Brain pericyte (primary cell): ENCODE measurements around the gene RYR3.

Source experiments
- DNase-seq: peaks from one replicate; pipeline ENCODE4 v3.0.0-alpha.2; 2012; ENCODE audit warnings: low read depth, low spot score

The RYR3 gene

DNA sequence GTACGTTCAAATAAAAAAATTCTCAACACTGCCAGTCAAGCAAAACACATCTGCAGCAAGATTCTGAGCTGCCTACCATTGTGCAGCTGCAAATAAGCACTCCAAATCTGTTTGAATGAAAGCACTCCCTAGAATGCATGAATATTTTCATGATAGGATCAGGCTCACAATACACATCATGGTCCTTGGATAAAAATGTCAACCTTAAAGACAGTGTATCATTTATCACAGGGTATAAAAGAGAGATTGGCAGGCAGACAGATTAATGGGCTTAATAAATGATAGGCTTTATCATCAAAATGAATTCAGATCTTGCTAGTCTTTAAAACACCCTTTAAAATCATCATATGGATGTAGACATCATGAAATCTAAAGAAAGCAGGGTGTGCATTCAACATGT is 9.2 kb downstream of the RYR3 start:
- DNase-seq: no peak

- no peak for DNase-seq
Measured at GRCh38 chr15:33322091-33322490, 11.3 kb downstream of the RYR3 start.

DNA sequence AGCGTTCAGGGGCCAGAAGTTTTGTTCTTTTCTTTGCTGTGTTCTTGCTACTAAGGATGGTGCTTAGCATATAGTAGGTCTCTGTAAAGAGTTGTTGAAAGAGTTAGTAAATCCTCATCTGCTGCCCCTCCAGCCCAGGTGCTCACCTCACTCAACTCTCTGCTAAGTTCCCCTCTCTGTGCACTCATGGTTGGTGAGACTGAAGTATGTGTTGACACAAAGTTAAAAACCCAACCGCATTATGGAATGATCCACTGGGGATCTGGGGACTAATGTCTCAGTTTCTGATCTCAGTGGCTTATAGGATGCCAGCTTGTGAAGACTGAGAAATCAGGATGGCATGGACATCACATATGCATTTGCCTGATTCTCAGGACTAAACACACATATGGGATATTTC is 13.8 kb downstream of the RYR3 start:
- no peak for DNase-seq

- no peak for DNase-seq
Measured at GRCh38 chr15:33326908-33327307, 16.1 kb downstream of the RYR3 start.

DNA sequence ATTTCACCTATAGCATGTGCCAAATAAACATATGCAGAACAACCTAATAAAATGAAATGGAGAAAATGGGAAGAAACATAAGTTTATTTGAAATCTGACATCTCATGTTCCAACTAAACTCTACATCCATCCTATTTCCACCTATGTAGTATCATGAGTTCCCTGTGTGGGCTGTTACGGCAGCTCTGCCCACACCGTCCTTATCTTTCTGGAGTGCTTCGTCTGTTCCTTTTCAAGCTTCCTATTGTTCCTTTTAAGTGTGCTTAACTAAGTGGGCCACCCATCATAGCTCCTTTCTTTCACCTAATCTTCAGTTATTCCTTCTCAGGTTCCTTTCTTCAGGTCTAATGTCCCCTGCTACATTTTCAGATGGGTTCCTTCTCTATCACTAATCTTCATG is 17.3 kb downstream of the RYR3 start:
- DNase-seq: no peak

GRCh38 chr15:33329457-33329856 is 18.7 kb downstream of the RYR3 start:
- DNase-seq: no peak

GRCh38 chr15:33330931-33331330 is 20.2 kb downstream of the RYR3 start:
- DNase-seq: no peak

DNA sequence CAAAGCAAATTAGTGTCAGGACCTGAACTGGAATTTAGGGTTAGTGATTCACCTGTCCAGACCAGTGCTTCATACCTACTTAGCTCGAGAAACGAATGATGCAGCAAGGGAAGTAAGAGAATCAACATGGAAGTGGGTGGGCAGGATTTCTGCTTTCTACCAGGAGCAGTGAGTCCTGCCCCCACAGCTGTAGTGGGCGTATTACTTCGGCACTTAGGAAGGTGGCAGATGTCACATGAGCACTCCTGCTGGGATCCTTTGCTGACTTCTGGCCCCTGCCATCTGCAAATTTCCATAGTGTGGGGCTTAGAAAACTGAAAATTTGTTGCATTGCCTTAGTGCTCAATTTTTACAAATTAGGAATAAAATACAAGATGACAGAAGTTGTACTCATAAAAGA is 31.2 kb downstream of the RYR3 start:
- DNase-seq: no peak

GRCh38 chr15:33343275-33343674 is 32.5 kb downstream of the RYR3 start:
- DNase-seq: no peak

DNA sequence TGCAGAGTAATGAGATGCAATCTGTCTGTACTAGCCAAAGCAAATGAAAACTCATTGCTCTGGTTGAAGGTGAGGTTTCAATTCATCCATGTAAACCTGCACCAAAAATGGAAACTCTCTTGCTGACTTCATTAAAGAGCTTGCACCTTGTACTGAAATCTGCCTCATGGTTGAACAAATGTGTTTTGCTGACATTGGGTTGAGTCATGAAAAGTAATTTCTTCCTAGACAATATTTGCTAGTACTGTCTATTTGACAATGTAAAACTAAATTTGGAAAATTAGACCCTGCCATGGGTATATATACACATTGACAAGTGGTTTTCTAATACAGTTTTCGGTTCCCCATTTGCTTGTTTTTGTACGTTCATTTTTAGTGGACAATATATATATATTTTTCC is 33.3 kb downstream of the RYR3 start:
- DNase-seq: no peak

DNA sequence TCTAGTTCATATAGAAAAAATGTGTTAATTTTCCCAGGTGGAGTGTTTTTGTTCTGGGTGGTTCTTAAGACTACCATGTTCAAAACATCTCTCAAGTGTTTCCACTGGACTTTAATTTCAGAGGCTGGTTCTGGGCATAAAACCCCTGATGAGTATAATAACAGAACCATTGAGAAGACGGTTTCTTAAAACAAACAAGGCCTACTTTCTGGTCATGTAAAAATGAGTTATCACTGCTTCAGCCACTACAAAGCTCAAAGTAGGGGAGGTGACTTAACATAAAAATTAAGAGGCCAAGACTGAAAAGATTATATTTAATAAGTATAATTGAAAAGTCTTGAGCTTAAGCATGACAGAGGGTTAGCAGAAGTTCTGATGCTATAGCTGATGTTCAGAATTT is 33.8 kb downstream of the RYR3 start:
- DNase-seq: no peak

DNA sequence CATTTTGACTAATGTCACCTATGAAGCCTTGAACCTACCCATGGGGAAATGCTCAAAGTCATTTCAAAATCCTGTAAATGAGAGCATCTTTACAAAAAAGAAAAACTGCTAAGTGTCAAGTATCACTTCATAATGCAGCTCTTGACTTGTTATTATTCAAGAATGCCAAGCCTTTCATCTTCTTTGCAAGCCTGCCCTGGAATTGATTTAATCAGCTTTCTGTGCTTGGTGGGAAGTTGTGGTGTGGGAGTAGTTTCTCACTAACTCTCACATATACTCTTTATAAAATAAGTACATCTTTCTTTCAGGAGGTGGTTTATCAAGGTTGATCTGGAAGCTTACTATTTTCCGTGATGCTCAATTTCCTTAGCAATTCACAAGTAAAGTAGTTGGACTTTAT is 43.6 kb downstream of the RYR3 start:
- DNase-seq: no peak

GRCh38 chr15:33357845-33358244 is 47.1 kb downstream of the RYR3 start:
- no peak for DNase-seq

DNA sequence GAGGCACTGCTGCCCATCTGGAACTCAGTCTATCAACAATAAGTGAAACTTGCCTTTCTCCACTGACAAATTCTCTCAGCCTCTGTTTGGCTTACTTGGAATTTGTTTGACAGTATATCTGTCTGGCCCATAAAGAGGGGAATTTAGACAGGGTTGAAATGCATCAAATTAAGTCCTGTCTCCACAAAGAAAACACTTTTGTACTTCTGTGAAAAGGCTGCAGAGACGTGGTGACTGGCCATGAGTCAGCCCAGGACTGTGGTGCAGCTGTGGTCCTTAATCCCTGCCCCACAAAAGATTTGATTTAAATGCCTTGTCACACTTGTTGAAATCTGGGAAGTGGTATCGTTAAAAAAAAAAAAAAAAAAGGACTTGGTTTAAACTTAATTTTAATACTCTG is 47.5 kb downstream of the RYR3 start:
- DNase-seq: no peak

GRCh38 chr15:33360886-33361285 is 50.1 kb downstream of the RYR3 start:
- DNase-seq: no peak

DNA sequence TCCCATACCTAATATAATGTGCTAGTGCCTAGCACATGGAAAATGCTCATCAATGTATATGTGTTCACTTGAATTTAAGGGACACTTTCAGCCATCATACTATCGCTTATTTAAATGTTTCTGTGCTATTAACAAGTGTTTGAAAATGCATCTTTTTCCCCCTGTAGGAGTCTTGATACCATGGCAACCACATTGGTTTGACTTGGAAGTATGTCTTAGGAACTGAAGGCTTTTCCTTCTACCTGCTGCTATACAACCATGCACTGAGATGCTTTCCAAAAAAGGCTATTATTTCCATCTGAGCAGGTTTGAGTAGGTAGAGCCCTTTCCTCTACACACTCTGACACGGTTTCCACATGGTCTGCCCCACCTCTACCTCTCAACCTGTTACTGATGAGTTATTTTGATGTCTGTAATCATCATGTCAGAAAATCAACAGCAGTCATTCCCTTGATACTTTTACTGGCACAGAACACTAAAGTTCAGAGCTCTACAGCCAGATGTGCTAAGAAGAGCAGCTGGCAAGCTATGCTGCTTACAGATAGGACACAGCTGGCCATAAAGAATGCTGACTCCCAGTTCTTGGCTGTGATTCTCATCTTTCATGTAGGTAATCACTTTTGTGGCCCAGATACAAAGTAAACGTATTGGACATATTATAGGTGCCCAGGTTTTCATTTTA is 59.3 kb downstream of the RYR3 start:
- DNase-seq: no peak

- DNase-seq: no peak
Measured at GRCh38 chr15:33370623-33371020, 59.9 kb downstream of the RYR3 start.

GRCh38 chr15:33371159-33371558 is 60.4 kb downstream of the RYR3 start:
- DNase-seq: no peak

DNA sequence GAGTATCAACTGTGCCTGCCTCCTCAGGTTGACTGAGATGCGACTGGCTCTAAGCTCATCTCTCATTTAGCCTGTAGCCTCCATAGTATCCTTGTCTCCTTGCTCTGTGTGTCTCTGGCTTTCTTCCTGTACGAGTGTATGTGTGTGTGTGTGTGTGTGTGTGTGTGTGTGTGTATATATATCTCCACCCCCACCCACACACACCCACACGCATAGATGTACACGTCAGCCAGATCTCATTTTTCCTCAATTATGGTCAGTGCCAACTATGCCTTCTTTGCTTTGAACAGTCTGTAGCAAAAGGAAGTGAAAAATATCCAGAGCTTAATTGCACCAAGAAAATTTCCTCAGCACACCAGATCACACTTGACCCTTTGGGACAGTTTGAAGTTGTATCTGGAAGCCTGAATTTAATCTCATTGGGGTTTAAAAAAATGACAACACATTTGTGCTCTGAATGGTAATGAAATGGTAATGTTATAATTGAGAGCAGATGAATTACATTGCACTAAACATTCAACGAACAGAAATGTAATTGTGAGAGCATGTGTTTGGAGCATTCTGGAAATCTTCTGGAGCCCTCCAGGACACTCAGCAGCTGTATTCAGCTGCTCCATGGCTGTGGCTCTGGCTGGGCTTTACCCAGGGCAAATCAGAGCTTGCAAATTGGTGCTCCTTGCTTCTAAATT is 63.6 kb downstream of the RYR3 start:
- DNase-seq: no peak

- DNase-seq: no peak
Measured at GRCh38 chr15:33375236-33375635, 64.5 kb downstream of the RYR3 start.

GRCh38 chr15:33377204-33377603 is 66.4 kb downstream of the RYR3 start:
- no peak for DNase-seq

GRCh38 chr15:33378866-33379480 is 68.2 kb downstream of the RYR3 start:
- DNase-seq: no peak

GRCh38 chr15:33380406-33380805 is 69.6 kb downstream of the RYR3 start:
- DNase-seq: no peak
